ENCODE data around the gene SLITRK6. TPM values are rescaled to one million over a fixed set of nuclear protein-coding genes. Genes with fewer than 3 reads are reported as not detected.

The SLITRK6 gene
- total RNA-seq = under 0.01 and 4.6 TPM in 2 replicates

GRCh38 chr13:85799097-85799582 lies at the start of gene SLITRK6:
TSS of gene SLITRK6 (minus strand) at chr13:85799419. CDS start at chr13:85796508, 2,911 bp downstream.

